ENCODE results near the gene GRSF1.
A peak's percentile ranks its signal among the peaks of the same experiment; 100 is the strongest.
"Not testable (repeated sequence)": the region's sequence is repeated elsewhere in the genome, so short reads cannot be mapped to it uniquely, and the experiment has no call there.

Gene GRSF1

DNA sequence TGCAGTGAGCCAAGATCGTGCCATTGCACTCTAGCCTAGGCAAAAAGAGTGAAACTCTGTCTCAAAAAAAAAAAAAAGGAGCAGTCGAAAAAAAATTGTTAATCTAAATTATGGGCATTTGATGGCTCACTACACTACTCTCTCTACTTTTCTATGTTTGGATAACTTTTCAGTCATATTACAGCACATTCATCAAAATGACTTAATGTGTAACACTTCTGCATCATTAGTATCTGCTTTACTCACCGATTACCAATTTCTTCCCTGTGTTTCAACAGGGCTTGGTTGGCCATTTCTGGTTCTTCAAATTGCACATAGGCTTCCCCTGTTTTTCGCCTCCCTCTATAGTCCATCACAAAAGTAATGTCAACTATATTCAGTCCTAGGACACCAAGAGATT is 8.4 kb downstream of the GRSF1 start:
- DNase-seq = no peak

DNA sequence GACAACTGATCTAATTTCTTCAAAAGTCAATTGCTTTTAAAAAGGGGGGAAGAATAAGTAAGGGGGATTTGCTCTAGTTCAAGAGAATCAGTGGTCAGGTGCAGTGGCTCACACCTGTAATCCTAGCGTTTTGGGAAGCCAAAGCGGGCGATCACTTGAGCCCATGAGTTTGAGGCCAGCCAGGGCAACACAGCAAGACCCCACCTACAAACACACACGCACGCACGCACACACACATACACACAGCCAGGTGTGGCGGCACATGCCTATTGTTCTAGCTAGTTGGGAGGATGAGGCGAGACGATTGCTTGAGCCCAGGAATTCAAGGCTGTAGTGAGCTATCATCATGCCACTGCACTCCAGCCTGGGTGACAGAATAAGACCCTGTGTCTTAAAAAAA is 9.6 kb downstream of the GRSF1 start:
- DNase-seq = no peak

DNA sequence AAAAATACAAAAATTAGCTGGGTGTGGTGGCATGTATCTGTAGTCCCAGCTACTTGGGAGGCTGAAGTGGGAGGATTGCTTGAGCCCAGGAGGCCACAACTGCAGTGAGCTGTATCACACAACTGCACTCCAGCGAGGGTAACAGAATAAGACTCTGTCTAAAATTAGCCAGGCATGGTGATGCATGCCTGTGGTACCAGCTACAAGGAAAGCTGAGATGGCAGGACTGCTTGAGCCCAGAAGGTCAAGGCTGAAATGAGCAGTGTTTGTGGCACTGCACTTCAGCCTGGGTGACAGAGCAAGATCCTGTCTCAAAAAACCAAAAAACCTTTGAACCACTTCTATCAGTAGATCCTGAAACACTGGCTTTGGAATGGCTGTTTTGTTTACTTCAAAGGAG is 10.2 kb downstream of the GRSF1 start:
- no peak for DNase-seq

DNA sequence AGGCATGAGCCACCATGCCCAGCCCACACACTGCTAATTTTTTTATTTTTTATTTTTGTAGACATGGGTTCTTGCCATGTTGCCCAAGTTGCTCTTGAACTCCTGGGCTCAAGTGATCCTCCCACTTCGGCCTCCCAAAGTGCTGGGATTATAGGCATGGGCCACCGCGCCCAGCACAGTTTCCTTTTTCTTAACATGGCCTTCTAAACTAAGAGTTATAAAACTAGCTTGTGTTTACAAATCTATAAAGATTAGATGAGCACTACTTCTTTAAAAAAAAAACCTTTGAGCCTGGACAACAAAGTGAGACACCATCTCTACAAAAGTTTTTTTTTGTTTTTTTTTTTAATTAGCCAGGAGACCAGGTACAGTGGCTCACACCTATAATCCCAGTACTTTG is 10.7 kb downstream of the GRSF1 start:
- no peak for DNase-seq

DNA sequence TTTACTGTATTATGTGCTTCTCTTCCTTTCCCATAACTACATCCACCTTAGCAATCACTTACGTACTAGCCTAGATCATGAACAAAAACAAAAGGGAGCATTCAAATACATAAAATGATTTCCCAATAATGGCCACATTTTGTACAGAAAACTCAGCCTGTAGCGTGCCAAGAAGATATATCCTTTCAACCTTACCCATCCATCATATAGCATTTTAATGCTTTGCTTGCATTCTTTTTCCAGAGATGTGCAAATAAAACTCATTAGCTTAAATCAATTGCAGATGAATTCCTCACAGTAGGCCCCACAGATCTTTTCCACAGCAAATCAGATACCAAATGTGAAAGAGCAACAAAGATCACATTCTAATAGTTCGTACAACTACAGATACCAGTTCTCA is 20.8 kb downstream of the GRSF1 start:
- no peak for DNase-seq

DNA sequence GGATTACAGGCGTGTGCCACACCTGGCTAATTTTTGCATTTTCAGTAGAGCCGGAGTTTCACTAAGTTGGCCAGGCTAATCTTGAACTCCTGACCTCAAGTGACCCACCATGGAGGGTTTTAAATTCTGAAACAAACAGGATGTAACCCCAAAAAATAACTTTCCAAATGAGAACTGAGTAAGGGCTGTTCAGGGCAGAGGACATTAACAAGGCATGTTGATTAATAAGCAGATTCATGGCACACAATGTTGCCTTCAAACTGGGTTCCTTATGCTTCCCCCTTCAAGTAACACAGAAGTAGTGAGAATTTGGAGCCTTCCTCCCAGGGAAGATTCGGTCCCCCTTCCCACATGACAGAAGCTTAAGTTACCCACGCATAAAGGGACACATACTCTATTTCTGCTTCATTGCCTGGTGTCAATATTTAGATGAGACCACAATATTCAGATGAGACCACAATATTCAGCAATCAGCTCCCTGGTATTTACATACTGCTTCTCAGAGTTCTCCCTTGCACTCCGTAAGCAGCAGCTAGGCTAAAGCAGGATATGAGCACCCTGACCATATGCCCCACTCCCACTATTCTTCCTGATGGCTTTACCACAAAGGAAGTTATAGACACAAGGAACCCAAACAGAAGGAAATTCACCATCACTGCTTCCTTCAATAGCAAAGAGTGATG is 21.4 kb downstream of the GRSF1 start:
- no peak for DNase-seq

DNA sequence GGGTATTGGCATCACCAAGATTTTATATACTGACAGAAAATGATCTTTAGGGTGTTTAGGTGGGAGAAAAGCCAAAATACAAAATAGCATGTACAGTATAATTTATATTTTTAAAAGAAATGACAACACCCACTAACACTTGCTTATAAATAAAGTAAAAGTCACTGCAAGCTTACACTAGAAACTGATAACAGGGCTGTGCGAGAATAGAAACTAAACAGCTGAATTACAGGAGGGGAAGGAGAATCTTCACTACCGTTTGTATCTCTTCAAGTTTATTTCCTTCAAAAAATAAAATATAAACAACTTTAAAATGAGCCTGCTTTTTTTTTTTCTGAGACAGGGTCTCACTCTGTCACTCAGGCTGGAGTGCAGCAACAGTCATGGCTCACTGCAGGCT is 22.8 kb downstream of the GRSF1 start:
- no peak for DNase-seq

DNA sequence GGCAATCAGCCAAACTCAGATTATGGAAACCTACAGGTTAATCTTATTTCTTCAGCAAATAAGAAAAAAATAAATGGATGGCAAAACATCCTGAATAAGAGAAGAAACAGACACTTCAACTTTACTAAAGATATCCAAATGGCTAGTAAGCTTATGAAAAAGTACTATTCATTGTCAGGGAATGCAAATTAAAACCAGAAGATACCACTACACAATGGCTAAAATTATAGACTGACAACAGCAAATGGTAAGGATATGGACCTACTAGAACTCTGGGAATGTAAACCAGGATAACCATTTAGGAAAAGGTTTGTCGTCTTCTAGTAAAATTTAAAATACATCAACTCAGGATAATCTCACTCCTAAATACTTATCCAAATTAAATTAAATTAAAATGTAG is 24.3 kb downstream of the GRSF1 start:
- DNase-seq = no peak

DNA sequence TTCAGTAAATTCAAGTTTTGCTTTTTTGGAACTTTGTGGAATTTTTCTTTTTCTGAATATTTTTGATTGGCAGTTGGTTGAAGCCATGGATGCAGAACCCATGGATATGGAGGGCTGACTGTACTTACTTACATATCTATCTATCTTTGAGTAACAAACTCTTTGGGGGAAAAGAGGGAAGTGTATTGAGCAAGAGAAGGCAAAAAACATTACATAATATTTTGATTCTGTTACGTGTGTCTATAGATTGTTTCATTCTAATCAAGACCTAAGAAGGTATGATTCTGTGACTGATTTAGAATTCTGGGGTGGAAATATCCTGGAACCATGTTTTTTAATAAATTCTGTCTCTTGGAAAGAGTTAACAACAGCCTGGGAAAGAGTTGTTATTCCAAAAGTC is 31.5 kb downstream of the GRSF1 start:
- no peak for DNase-seq

DNA sequence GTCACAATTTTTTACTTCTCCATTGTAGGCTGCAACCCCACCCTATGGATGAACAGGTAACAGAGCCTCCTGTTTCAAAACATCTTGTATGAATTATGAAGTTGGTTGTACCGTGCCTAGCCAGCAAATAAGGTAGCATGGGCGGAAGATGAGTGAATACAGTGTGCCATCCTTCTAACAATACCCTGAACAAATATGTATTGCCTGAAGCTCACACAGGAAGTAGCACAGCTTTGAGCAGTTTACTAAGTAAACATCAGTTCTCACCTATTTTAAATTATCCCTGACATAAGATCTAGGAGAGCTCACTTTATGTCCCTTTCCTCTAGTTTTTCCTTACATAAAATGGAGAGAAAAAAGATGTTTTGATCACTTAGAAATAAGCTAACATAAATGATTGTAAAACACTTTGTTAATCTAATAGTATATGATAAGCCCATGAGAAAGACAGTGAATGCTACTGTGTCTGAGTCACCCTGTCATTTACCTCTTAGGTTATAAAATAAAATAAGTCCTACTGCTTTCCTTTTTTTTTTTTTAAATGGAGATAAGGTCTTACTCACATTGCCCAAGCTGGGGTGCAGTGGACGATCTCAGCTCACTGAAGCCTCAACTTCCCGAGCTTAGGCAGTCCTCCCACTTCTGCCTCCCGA is 36.6 kb downstream of the GRSF1 start:
- DNase-seq = peak; percentile 11

DNA sequence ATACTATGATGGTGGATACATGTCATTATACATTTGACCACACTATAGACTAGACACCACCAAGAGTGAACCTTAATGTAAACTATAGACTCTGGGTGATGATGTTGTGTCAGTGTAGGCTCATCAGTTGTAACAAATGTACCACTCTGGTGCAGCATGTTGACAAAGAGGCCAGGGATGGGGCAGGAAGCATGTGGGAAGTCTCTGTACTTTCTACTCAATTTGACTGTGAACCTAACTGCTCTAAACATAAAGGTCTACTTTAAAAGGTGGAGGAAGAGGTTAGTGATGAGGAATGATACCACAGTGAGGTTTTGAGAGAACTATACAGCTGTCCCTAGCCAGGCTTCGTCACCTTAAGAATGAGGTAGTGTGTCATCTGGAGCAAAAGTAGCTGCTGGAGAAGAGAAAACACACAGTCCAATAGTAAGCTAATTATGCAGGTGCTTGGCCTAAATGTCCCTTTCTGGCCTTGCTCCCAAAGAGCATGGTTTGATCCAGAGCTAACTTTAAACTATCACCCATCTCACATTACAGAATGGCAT is 38.4 kb downstream of the GRSF1 start:
- no peak for DNase-seq

DNA sequence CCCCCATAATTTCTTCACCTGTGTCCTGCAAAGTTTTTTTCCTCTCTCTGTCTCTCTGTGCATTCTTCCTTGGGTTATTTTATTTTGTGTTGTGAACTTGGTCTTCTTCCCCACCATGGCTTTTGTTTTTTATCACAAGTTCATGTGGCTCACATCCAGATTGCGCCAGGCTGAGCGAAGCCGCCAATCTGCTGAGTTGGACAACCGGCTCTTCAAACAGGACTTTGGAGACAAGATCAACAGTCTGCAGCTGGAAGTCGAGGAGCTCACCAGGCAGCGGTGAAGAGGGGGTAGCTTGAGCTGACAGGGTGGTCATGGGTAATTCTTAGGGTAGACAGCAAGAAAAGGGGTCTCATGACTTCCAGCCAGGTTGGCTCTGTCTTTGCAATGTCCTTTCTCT is 46.1 kb downstream of the GRSF1 start:
- no peak for DNase-seq

DNA sequence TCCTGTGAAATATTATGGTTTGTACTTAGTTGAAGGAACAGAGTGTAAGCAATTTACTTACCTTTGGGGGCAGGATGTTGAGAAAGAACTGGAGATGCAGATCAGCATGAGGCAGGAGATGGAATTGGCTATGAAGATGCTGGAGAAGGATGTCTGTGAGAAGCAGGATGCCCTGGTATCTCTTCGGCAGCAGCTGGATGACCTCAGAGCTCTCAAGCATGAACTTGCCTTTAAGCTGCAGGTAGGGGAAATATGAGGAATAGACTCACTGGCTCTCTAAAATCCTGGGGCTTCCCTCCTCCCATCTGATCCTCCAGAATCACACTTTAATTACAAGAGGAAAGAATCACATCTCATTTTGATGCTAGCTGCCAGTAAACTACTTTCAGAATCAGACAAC is 51.0 kb downstream of the GRSF1 start:
- DNase-seq = no peak

DNA sequence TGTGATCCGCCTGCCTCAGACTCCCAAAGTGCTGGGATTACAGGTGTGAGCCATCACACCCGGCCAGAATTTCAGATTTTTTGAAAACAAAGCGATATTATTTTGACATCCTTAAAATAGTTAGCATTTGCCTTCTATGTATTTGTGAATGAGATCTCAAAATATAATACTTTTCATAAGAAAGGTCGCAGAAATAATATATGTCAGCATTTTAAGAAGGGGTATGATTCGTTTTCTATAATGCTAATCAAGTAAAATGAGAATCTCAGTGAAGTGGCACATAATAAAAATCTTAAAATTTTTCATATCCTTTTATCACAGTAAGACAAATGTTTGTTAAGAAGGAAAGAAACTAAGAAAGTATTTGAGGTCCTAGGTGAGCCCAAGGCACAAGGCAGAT is 52.2 kb downstream of the GRSF1 start:
- no peak for DNase-seq

DNA sequence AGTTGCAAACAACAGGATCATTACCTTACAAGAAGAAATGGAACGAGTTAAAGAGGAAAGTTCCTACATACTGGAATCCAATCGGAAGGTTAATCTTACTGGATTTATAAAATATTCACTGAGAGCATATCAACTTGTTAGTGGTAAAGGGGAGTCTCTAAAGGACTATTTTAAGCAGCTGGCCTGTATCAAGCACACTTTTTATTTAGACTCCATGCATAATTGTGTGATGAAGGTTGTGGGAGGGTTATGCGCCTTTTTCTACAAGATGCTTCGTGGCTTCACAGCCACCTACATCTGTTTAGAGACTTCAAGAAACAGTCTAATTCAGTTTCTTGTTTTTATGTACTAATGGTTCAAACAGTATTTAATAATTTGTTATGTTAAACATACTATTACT is 56.6 kb downstream of the GRSF1 start:
- no peak for DNase-seq

DNA sequence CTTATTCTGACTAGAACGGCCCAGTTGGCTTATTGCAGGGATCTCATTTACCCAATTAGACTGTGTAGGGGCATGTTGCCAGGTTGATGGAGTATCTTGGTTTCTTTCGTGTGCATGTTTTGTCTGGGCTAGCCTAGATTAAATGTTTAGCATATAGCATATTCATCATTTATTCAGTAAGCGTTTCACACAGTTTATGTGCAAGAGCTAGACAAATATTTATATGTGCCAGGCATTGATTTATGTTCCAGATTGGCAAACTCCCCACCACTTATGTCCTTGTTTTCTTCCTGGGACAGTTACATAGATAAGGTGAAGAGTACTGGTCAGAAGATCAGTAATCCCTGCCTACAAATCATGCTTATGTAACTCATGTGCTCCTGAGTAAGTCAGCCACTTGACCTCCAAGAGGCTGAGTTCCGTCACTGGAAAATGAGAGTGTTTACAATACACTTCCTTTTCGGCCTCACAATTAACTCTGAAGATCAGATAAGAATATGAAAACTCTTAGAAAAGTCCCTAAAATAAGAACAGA is 60.7 kb downstream of the GRSF1 start:
- peak; percentile 92 for DNase-seq

DNA sequence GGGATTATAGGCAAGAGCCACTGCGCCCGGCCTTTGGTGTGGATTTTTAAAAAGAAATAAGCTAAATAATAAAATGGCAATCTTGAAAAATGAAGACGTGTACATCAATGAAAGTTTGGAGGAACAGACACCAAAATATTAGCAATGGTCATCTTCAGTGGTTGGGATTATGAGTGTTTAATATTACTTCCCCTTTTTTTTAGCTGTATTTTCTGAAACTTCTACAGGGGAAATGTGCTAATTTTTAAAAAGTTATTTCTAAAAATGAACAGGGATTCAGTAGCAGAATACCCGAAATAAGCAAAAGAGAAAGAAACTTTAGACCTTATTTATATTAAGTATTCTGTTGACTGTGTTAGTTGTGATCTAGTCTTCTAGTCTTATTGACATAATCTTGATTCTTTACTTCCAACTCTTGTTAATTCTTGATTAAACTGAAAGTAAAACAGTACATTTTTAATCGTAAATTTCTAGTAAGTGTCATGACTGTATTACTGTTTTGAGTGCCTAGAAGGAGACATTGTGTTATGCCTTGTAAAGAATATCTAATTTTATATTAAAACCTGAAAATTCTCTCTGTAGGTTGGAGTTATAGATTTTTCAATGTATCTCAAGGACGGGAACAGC is 66.6 kb downstream of the GRSF1 start:
- DNase-seq = no peak

DNA sequence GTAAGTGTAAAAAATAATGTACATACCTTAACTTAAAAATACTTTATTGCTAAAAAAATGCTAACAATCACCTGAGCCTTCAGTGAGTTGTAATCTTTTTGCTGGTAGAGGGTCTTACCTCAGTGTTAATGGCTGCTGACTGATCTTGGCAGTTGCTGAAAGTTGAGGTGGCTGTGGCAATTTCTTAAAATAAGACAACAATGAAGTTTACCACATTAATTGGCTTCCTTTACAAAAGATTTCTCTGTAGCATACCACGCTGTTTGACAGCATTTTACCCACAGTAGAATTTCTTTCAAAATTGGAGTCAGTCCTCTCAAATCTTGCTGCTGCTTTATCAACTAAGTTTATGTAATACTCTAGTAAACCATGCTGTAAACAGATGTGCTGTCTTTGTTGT is 70.3 kb downstream of the GRSF1 start:
- not testable (repeated sequence) for DNase-seq

DNA sequence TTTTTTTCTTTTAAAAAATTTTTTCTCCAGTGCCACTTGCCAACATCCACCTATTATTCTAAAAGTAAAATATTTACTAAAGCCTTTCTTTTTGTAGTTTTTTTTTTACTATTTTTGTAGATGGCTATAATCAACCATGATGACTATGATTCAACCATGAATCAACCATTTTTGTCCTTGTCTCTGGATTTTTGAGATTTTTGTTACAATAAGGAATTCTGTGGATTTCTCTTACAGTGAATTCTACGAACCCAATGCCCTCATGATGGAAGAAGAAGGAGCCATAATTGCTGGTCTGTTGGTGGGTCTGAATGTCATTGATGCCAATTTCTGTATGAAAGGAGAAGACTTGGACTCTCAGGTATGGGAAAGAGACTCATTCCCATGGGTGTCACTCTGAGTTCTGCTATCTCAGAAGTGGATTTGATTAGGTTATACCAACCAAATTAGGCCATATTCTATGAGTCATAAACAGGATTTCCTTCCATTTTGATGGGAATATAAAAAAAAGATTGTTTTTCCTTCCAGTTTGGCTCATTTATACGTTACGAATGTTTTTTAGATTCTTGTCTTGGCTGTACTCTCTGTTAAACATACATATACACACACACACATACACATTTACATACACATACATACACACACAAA is 71.3 kb downstream of the GRSF1 start:
- DNase-seq = no peak

Data from NCI-H2029 treated with DMSO at 0.1 percent for 48 hours (cell line).